COR-L47 (cell line): Measurements from ENCODE around the gene RAD51D.
"Not testable (repeated sequence)": the region's sequence is repeated elsewhere in the genome, so short reads cannot be mapped to it uniquely, and the experiment has no call there.

ENCODE experiments used
- DNase-seq: peaks from one replicate; lab custom pipeline; 2025; lab: John Stamatoyannopoulos, UW

The RAD51D gene

DNA sequence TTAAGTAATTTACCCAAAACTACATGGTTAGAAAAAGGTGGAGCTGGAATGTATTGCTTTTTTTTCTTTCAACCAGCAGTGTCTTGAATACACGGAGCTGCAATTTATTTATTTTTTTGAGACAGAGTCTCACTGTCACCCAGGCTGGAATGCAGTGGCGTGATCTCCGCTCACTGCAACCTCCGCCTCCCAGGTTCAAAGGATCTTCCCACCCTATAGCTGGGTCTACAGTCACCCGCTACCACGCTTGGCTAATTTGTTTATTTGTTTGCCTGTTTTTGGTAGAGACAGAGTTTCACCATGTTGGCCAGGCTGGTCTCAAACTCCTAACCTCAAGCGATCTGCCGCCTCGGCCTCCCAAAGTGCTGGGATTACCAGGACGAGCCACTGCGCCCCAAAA is 29.0 kb downstream of the RAD51D start:
- DNase-seq, result not testable (repeated sequence)

DNA sequence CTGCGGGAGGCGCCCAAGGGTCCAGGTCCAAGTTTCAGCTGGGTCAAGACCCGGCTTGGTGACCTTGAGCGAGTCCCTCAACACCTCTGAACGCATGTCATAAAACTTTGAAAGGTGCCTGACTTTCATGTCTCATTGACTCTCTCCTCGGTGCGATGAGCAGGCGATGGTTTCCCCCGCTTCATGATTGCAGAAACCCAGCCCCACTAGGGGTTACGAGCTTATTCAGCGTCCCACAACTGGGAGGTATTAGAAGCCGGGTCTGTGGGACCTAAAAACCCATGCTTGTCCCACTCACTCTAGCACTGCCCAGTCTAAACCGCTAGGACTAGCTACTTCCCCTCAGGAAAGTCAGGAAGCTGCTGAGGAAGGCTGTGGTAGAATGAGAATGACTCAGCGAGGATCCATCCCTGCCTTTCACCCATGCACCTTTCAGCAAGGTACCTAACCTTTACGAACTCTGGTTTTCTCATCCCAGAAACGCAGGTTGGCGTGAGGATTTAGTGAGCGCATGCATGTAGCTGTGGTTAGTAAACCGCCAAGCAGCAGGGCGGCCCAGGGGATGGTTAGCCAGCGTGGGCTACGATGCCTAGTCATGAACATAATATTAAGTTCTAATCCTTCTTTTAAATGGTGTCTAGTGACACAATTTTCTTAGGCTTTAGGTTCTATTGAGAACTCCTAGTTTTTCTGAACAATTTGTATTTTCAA is 29.9 kb downstream of the RAD51D start:
- DNase-seq, result no peak

DNA sequence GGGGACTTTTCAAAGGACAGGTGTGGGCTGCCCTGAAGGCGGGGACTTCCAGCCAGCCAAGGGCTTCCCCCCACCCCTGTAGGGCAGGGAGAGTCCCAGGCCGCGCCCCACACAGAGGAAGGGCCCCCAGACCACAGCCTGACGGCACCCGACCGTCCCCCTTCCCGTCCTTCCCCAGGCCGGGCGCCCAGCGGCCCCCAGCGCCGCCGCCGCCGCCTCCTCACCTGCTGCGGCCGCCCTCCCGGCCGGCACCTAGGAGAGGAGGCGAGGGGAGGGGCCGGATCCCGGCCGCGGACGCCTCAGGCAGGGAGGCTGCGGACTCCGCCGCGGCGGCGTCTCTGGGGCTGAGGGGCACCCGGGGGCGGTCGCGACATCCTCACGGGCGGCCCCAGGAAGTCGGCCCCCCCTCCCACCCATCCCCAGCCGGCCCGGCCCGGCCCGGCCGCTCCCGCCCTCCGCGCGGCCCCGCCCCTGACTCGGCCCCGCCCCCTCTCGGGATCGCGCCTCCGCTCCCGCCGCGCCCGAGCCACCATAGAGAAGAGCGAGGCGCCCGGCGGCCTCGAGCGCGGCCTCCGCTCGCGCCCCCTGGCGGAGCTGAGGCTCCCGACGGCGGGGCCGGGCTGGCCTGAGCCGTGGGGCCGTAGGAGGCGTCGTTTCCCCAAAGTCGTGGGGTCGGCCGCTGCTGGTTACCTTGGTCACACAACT is 30.6 kb downstream of the RAD51D start:
- DNase-seq, result peak; percentile 87

DNA sequence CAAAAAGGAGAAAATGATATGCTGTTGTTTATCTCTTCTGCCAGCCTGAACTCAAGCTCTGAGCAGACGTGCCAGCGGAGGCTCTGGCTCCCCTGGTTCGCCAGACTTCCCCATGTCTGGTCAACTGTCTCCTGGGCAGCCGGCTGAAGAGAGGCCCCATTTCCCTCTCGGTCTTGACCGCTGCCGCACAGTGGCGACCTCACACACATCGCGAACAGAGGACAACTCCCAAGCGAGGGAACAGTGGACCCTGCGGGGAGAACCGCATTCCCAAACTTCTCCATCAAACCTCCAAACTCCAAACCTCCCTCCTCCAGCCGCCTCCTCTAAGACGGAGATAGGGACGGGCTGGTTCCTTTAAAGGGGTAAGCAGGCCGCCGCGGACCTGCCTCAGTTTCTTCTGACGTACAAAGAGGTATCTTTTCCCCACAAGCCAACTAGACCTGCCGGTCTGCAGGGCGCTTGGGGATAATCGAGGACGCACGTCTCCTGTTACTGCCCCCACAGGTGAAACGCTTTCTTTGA is 31.2 kb downstream of the RAD51D start:
- DNase-seq, result no peak

DNA sequence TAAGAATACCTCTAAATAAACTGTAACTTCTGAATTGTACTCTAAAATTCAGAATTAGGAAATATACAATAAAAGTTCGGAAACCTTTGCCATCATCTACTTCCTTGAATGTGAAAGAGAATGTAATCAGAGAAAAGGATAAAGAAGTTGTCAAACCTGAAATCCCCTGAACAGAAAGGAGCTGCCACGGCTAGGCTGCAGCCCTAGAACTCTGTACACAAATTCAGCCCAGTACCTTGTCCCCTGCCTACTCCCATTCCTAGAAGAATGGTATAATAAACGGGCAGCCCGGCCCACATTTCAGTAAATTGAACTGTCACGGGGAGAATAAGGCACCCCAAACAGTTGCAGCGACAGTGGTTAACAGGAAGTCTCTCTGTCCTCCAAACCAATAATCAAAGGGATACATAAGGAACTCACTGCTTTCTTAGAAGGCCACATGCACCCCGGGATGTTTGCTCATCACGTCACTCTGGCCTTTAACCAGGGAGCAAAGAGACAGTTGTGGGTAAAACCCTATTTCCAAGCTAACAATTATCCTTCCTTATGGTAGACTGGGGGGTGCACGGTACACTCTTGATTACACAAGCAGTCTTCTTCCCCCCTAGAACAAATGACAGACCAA is 31.8 kb downstream of the RAD51D start:
- DNase-seq, result no peak

DNA sequence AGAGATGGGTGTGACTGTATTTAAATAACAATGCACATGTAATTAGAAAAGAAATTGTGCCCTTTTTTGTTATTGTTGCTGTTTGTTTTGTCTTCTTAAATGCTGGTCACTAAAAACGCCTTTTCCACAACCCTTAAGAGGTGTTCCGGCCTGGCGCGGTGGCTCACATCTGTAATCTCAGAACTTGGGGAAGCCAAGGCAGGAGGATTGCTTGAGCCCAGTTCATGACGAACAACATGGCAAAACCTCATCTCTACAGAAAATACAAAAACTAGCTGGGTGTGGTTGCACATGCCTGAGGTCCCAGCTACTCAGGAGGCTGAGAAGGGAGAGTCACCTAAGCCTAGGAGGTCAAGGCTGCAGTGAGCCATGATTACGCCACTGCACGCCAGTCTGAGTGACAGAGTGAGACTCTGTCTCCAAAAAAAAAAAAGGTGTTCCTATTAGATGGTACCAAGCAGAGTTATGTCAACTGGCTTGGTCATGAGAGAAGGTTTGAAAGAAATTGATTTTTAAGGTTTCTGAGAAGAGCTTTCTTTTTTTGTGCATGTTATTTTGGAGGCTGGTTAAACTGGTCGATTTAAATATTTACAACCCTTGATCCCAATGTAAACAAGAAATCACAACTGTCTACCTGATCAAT is 32.6 kb downstream of the RAD51D start:
- no peak for DNase-seq

DNA sequence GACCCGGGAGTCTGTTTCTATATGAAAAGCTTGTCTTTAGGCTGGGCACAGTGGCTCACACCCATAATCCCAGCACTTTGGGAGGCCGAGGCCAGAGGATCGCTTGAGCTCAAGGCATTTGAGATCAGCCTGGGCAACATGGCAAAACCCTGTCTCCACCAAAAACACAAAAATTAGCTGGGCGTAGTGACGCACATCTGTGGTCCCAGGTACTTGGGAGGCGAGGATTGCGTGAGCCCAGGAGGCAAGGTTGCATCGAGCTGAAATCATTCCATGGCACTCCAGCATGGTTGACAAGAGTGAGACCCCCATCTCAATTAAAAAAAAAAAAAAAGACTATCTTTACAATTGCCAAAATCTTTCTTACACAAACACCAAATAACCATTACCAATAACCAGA is 33.5 kb downstream of the RAD51D start:
- no peak for DNase-seq

DNA sequence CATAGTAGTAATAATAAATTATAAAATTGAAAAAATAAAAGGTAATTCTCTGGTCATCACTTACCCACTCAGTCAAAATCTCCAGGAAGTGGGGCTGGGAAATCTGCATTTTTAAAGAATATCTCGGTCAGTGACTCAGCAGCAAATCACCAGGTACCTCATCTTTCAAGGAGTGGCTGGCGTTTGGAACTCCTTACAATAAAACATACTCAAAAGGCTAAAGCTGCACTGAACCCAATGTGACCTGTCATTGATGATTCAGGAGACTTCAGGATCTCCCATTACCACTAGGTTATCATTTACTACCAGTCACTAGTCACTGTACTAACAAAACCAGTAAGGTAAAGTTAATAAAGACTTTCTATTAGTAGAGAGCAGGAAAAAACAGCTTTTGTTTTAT is 34.7 kb downstream of the RAD51D start:
- no peak for DNase-seq

DNA sequence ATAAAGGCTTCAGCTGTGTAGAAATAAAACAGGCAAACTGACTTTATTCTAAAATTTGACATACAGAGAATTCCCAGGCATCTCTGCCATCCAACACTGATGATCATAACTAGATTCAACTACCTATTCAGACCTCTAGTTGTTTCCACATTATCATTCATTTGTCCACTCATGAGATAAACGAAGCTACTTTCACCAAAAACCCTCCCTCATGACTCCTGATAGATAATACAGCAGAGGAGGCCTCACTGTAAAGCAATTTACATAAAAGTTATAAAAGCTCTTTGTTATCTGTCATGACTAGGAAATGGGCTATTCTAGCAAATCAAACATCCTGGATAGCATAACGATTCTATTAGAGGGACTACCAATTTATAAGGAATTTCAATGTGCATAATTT is 36.6 kb downstream of the RAD51D start:
- DNase-seq, result no peak

DNA sequence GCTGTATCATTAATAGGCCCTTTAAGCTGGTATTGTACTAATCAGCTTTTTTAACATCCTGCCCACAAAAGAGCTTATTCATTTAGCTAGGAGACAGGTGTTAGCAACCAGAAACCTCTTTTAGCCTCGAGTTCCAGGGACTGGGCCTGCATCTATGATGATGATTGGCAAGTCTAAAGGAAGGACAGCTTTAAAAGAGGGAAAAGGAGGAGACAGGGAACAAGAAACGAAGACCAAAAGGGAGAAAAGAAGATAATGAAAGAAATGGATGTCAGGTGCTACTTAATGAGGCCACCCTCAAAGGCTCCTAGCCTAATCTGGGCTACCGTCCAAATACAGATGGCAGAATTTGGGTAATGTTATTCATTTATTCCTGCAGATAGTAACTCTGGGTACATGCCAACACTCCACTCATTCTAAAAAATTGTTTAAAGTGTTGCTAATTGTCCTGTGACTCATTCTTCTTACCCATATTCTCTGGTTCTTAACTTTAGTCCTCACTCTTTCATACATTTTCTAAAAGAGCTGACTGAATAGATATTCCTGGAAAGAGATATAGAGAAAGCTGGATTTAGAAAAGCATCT is 37.5 kb downstream of the RAD51D start:
- DNase-seq, result peak; percentile 66

DNA sequence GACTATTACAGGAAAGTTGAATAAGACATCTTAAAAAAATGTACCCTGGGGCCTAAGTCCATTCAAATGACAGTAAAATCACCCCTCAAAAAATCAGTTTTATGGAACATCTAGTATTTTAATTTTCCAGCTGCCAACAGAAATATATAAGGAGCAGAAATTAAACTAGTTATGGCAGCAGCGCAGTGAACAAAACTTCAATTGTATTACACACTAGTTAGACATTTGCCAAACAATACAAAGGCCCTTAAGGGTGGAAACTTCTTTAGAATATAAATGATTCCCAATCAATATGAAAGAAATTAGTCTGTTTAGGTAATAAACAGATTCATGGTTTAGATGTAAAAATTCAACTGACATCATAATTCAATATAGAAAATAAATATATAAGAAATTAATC is 38.0 kb downstream of the RAD51D start:
- DNase-seq, result no peak

DNA sequence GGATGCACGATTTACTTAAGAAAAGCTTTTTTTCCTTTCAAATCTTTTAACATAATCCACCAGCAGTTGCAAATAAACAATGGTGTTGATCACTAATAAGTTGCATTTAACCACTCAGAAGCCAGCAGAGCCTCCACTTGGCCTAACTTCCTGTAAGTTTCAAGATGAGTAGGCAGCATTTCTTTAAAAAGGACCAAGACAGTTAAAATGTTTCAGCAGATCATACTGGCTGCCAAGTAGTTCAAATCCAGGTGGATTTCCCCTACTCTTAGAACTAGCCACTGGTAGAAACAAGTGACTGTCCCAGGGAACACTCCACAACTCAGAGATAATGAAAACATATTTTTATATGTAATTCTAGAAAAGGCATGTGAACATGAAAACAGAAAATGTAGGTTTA is 39.1 kb downstream of the RAD51D start:
- no peak for DNase-seq

DNA sequence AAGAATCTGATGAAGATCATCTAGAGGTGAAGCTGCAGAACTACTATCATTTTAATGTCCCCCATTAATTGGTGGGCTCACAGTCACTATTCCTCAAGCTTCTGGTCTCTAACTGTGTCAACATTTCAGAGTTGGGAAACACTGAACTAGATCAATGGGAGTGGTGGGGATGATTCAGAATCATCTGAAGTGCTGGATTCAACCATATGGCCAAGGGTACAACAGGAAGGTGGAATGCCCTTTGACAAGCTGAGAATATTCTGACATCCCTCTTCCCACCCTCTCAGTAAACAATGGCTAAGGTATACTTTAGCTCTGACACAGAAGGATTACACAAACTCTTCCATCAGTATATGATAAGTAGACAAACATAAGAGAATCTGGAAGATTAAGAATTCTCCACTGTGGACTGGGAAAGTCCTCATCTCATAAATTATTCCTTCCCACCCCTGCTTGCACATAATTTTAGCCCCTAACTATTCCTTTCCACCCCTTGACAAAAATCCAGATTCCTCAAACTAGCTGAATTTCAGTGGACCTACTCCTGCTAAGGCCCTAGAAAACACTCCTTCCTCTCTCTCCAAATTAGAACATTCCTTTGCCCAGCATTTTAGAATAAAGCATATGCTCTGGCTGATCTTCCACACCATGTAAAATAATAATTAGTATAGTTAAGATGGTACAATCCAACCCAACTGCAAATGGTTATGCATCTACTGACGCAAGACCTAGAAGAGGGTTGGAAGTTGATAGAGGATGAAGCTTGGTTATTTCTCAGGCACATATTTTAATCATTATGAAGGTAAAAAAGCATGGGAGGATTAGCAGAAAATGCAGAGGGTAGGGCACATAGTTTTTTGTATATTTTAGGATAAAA is 39.9 kb downstream of the RAD51D start:
- no peak for DNase-seq

DNA sequence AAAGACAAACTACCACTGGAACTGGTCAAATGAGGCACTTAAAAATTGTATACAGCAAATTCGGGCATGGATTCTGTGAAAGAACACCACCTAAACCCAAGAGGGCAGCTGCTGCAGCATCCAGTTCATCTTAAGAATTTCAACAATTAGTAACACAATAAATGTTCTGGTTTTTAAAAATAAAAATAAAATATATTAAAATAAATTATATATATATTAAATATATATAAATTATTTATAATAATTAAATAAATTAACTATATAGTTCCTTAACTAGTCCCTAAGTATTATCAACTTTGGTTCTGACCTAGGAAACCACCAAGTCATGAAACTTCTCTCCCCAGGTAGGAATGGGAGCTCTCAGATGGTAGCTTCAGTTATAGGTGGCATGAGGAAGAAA is 42.8 kb downstream of the RAD51D start:
- DNase-seq, result no peak

DNA sequence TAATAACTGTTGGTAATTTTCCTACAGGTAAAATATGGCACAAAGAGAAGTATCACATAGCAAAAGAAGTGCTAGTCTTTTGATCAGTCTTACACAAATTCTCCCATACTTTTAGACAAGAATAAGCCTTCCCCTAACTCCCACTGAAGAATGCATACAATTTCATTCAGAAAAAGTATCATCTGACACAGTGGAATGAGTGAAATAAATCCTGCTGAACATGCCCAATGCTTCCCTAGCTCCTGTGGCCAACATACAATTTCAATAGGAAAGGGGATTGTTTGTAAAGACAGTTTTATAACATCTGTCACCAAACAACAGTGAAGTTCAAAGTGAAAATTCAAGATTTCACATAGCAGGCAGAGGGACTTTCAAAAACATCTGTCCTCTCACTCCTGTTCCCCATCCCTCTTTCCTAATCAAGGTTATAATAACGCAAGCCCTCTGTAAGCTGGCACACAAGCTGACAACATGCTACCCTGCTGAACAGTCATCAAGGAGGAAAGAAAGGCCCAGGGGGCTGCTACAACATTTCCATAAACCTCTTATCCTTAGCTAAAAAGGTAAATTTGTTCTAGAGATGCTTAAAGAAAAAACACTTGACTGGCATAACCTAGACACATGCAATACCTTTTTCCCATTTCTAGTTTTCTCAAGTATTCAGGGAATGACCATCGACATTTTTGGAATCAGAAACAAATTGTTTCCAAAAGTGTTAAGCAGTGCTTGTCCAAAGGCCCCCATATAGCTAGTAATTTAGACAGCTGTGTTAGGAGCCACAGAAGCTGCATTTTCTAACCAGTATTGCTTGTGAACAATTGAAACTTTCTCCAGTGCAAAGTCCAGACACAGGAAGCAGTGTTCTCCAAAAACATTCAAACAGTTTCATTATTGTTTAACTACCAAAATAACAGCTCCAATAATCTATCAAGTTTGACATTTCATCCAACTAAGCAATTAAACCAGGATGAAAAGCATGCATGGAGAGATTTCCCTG is 44.7 kb downstream of the RAD51D start:
- DNase-seq, result no peak

DNA sequence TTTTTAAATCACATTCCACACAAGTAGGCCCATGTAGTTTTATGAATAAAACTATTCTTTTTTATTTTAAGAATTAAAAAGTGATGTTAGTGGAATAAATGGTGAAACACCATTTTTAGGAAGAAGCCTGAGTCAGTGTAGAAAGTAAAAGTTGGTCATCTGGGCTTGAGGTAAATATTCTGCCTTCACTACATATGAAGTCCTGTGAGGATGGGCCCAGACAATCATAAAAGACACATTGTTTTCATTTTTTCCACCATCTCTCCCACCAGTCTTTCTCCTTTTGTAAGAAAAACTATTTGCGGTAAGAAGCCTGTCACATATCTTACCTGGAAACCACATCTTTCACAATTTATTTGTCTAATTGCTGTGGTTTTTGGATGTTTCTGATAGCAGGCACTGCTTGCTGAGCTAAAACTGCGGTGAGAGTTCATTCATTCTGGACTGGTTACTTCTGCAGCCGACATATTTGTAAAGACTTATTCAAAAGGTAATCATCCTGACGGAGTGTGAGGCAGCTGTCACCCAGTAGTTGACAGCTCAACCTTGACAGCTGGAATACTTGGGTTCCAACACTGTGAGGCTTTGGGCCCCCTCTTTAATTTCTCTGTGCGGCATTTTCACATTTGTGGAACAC is 45.6 kb downstream of the RAD51D start:
- no peak for DNase-seq

DNA sequence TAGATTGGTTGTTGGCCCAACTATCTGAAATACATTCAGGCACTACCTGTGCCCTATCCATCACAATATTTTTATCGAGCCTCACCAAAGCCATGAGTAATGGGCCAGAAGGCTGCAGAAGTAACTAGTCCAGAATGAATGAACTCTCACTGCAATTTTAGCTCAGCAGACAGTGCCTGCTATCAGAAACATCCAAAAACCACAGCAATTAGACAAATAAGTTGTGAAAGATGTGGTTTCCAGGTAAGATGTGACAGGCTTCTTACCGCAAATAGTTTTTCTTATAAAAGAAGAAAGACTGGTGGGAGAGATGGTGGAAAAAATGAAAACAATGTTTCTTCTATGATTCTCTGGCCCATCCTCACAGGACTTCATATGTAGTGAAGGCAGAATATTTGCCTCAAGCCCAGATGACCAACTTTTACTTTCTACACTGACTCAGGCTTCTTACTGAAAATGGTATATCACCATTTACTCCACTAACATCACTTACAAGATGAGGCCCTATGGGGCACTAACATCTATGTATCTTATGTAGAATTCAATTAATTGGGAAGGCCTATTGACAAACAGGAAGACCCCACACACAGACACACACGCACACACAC is 46.4 kb downstream of the RAD51D start:
- DNase-seq, result no peak

DNA sequence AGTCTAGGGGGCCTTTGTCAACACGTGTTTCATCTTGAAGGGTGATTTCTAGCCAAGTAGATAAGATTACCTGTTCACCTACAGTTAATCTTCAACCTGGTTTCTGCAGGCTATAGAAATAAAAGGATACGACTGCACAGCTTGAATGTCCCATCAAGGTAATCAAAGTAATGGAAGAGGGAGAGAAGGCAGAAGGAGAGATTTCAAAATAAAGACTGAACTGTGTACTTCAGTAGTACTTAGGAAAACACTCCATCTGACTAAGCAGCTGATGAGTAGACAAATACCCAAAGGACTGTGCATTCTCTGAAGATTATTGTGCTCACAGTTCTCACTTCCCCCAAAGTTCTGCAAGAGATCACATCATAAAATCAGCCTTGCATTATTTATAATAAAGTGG is 50.3 kb downstream of the RAD51D start:
- DNase-seq, result no peak

DNA sequence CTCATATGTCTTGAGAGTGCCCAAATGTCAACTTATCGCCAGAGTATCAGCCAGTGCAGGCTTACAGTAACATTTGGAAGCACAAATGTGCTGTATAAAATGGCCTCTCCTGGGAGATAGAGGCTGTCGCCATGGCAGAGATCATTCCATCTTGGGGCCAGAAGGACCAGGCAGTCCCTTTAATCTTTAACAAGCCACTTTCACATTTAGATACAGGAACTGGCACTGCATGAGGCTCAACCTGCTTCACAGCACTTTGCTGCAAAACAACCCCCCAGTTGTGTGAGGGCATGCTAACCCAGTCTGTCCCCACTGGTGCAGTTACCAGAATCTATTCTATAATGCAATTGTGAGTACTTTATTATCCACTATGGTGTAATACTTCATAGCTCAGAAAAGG is 51.4 kb downstream of the RAD51D start:
- DNase-seq, result no peak
